ENCODE data around the gene TBL1X.

GRCh38 chrX:9467751-9468150 is 2.9 kb downstream of the TBL1X start:
- TF ChIP-seq CTCF (conservative IDR thresholded peaks at IDR 0.05) (no peak), EZH2 (IDR thresholded peaks at IDR 0.05; ENCODE audit: low read depth) (no peak)

Measured in PC-9 (cell line).